Keratinocyte (primary cell): Measurements from ENCODE around the gene FSHB. TPM values are rescaled to one million over a fixed set of nuclear protein-coding genes. Genes with fewer than 3 reads are reported as not detected.

Source experiments
- DNase-seq: peaks from one replicate; pipeline ENCODE4 v3.0.0-alpha.2; 2011; ENCODE audit warnings: low read depth, missing footprints, low spot score
- FAIRE-seq: peaks from 2 replicates; lab custom pipeline; 2011; peaks lifted over from hg19 to GRCh38; lab: Jason Lieb, UNC
- H2AFZ ChIP-seq: 2 replicates; pipeline ENCODE4 v1.6.0; 2012; ENCODE audit warnings: low read length, control low read depth, inconsistent platforms; ENCODE audit not compliant: control insufficient read depth
- H3K27ac ChIP-seq: 2 replicates; pipeline ENCODE4 v1.5.1; 2011; ENCODE audit warnings: low read length; ENCODE audit not compliant: control insufficient read depth, insufficient read depth
- H3K27me3 ChIP-seq: 3 replicates; pipeline ENCODE4 v1.6.0; 2011; ENCODE audit warnings: low read length; ENCODE audit not compliant: control insufficient read depth, insufficient read depth; ENCODE audit errors: extremely low read depth
- H3K36me3 ChIP-seq, 2 experiments: 2 replicates in 1 of 2; 3 replicates in 1 of 2; pipeline ENCODE4 v1.5.1; 2011; ENCODE audit warnings: low read length in 2 of 2, mild to moderate bottlenecking in 1 of 2; ENCODE audit not compliant: control insufficient read depth in 2 of 2, insufficient read depth in 2 of 2; ENCODE audit errors: extremely low read depth in 1 of 2
- H3K4me1 ChIP-seq: 3 replicates; pipeline ENCODE4 v1.5.1; 2011; ENCODE audit warnings: low read length; ENCODE audit not compliant: control insufficient read depth, insufficient read depth; ENCODE audit errors: extremely low read depth
- H3K4me2 ChIP-seq: 3 replicates; pipeline ENCODE4 v1.6.0; 2011; ENCODE audit warnings: low read depth, low read length; ENCODE audit not compliant: control insufficient read depth, insufficient read depth; ENCODE audit errors: extremely low read depth
- H3K4me3 ChIP-seq, 3 experiments: fragments of 200-600 bp in 1 of 3; sonication (generic) in 1 of 3; 2 replicates in 2 of 3; 3 replicates in 1 of 3; pipeline ENCODE4 v1.5.1; 2011 to 2016; ENCODE audit warnings: low read length in 3 of 3, mild to moderate bottlenecking in 3 of 3, control low read depth in 2 of 3, inconsistent platforms in 1 of 3, low read depth in 1 of 3, mixed read lengths in 1 of 3, mixed run types in 1 of 3, moderate library complexity in 1 of 3; ENCODE audit not compliant: control insufficient read depth in 2 of 3, insufficient read depth in 2 of 3; ENCODE audit errors: extremely low read depth in 1 of 3
- H3K79me2 ChIP-seq: 2 replicates; pipeline ENCODE4 v1.6.0; 2012; ENCODE audit warnings: low read length; ENCODE audit not compliant: control insufficient read depth, insufficient read depth
- H3K9ac ChIP-seq: 3 replicates; pipeline ENCODE4 v1.6.0; 2011; ENCODE audit warnings: low read length; ENCODE audit not compliant: control insufficient read depth, insufficient read depth; ENCODE audit errors: extremely low read depth
- H3K9me1 ChIP-seq: 3 replicates; pipeline ENCODE4 v1.6.0; 2011; ENCODE audit warnings: low read length; ENCODE audit not compliant: control insufficient read depth, insufficient read depth; ENCODE audit errors: extremely low read depth
- H3K9me3 ChIP-seq: 2 replicates; pipeline ENCODE4 v1.5.1; 2012; ENCODE audit warnings: low read depth, low read length; ENCODE audit not compliant: control insufficient read depth
- H4K20me1 ChIP-seq: 3 replicates; pipeline ENCODE4 v1.6.0; 2011; ENCODE audit warnings: low read length; ENCODE audit not compliant: control insufficient read depth, insufficient read depth; ENCODE audit errors: extremely low read depth
- CTCF ChIP-seq, 3 experiments: IDR thresholded peaks in 1 of 3; conservative IDR thresholded peaks in 1 of 3; optimal IDR thresholded peaks in 1 of 3; 2 replicates in 2 of 3; 3 replicates in 1 of 3; pipeline versions ENCODE3 to v1.5.1; 2011; ENCODE audit warnings: low read length in 3 of 3, mild to moderate bottlenecking in 3 of 3, moderate library complexity in 2 of 3, control low read depth in 1 of 3, inconsistent platforms in 1 of 3; ENCODE audit not compliant: insufficient read depth in 2 of 3; ENCODE audit errors: extremely low read depth in 1 of 3
- EZH2 ChIP-seq: IDR thresholded peaks from one replicate; pipeline ENCODE4 v1.6.1; 2012; ENCODE audit warnings: inconsistent platforms, mild to moderate bottlenecking, low read length, moderate library complexity
- dilution Hi-C: fragments of 300-500 bp; cut with MboI; formaldehyde crosslinking; loops from one replicate; pipeline ENCODE4 v1.7.0; 2020; ENCODE audit warnings: low sequenced_read_pairs; ENCODE audit not compliant: extremely low pct_ligation_motif_present
- polyA plus RNA-seq, 5 experiments: library from polyadenylated mRNA; depleted of rRNA in 3 of 5; stranded (reverse) in 3 of 5; stranded (forward) in 1 of 5; unstranded in 1 of 5; fragments of >200 nt; gene quantifications; 1 replicate in 1 of 5; 2 replicates in 3 of 5; 3 replicates in 1 of 5; pipeline versions ENCODE4 v1.2.1 to v1.2.3, GENCODE V29; 2011 to 2012; ENCODE audit warnings: missing spikeins in 2 of 5, low read depth in 1 of 5, low replicate concordance in 1 of 5

Gene FSHB
- polyA plus RNA-seq, 1 donor (not counting 4 experiments of a cell fraction or from before 2014, with no cell fraction given), result not detected

- H3K27me3 ChIP-seq, result no peaks in the 10 kb centered on the region
- TF ChIP-seq EZH2 (no peak), CTCF (optimal IDR thresholded peaks at IDR 0.05 in 1 of 3, IDR thresholded peaks at IDR 0.05 in 1 of 3, conservative IDR thresholded peaks at IDR 0.05 in 1 of 3; ENCODE audit: extremely low read depth in 1 of 3, insufficient read depth in 2 of 3, low read length in 3 of 3) (no peak)
- dilution Hi-C loops, result no loop called here
- no peak for FAIRE-seq
- H3K9me1 ChIP-seq, result no peaks in the 10 kb centered on the region
- no peak overlapping the region for H3K9ac ChIP-seq
- no peaks in the 10 kb centered on the region for H3K36me3 ChIP-seq
- H3K4me2 ChIP-seq, result no peak overlapping the region
- no peak for DNase-seq
- H3K27ac ChIP-seq, result no peak overlapping the region
- H3K9me3 ChIP-seq, result no peaks in the 10 kb centered on the region
- peaks cover 6% of the 10 kb centered on the region for H3K4me1 ChIP-seq
- H3K4me3 ChIP-seq, result no peak overlapping the region
- no peak overlapping the region for H2AFZ ChIP-seq
- H4K20me1 ChIP-seq, result no peaks in the 10 kb centered on the region
- H3K79me2 ChIP-seq, result no peaks in the 10 kb centered on the region
Measured at GRCh38 chr11:30192620-30193019, 38.2 kb upstream of the FSHB start.

GRCh38 chr11:30196400-30197206, 34.2 kb upstream of the FSHB start:
- peaks cover 15% of the 10 kb centered on the region for H3K4me1 ChIP-seq
- peak; percentile 48 for FAIRE-seq
- no peaks in the 10 kb centered on the region for H4K20me1 ChIP-seq
- H3K4me2 ChIP-seq, result no peak overlapping the region
- no peak overlapping the region for H2AFZ ChIP-seq
- no peak overlapping the region for H3K27ac ChIP-seq
- no peaks in the 10 kb centered on the region for H3K9me3 ChIP-seq
- no peak overlapping the region for H3K9ac ChIP-seq
- H3K36me3 ChIP-seq, result no peaks in the 10 kb centered on the region
- no peak overlapping the region for H3K4me3 ChIP-seq
- no peaks in the 10 kb centered on the region for H3K27me3 ChIP-seq
- no peak for DNase-seq
- TF ChIP-seq EZH2 (no peak), CTCF (optimal IDR thresholded peaks at IDR 0.05 in 1 of 3, IDR thresholded peaks at IDR 0.05 in 1 of 3, conservative IDR thresholded peaks at IDR 0.05 in 1 of 3; ENCODE audit: extremely low read depth in 1 of 3, insufficient read depth in 2 of 3, low read length in 3 of 3) (peak; percentile 82 to 91 (median 85))
- dilution Hi-C loops, result no loop called here
- H3K79me2 ChIP-seq, result no peaks in the 10 kb centered on the region
- no peaks in the 10 kb centered on the region for H3K9me1 ChIP-seq
